Spinal cord (tissue), 10 donors: ENCODE measurements around the gene SH3GL3. TPM values are rescaled to one million over a fixed set of nuclear protein-coding genes. Genes with fewer than 3 reads are reported as not detected.

Experiments
- DNase-seq, 6 donors: peaks; one replicate each; pipeline versions ENCODE4 v3.0.0 to v3.0.0-alpha.2; 2013 to 2015; ENCODE audit warnings: low spot score in 6 of 6, low read depth in 4 of 6
- H3K27ac ChIP-seq: one replicate; pipeline ENCODE4 v1.5.1; 2013; ENCODE audit warnings: low read depth, low read length, control low read depth
- H3K27me3 ChIP-seq: one replicate; pipeline ENCODE4 v1.6.1; 2013; ENCODE audit warnings: low read length; ENCODE audit not compliant: control insufficient read depth, insufficient read depth
- H3K36me3 ChIP-seq: one replicate; pipeline ENCODE4 v1.6.1; 2013; ENCODE audit warnings: low read length; ENCODE audit not compliant: control insufficient read depth, insufficient read depth
- H3K4me1 ChIP-seq: one replicate; pipeline ENCODE4 v1.6.1; 2013; ENCODE audit warnings: low read length; ENCODE audit not compliant: control insufficient read depth, insufficient read depth
- H3K4me3 ChIP-seq: one replicate; pipeline ENCODE4 v1.5.1; 2013; ENCODE audit warnings: low read depth, low read length, control low read depth
- H3K9me3 ChIP-seq: one replicate; pipeline ENCODE4 v1.6.1; 2013; ENCODE audit warnings: low read length; ENCODE audit not compliant: control insufficient read depth, insufficient read depth
- WGBS: methylation state at CpG from one replicate; pipeline ENCODE4 v1.1.5; 2013; ENCODE audit warnings: missing lambda C conversion rate; ENCODE audit not compliant: insufficient coverage; 5-methylcytosine and 5-hydroxymethylcytosine counted together
- long read RNA-seq, 4 donors: transcript quantifications; one replicate each; lab custom pipeline, GENCODE V29; 2026
- polyA plus RNA-seq, 2 donors: library from polyadenylated mRNA; unstranded; fragments of 120-200 nt; gene quantifications; one replicate each; pipeline ENCODE4 v1.2.1, GENCODE V29; 2013; ENCODE audit not compliant: insufficient read length in 2 of 2
- total RNA-seq, 2 donors: library from RNA; depleted of rRNA in 1 of 2; stranded (reverse); fragments of 120-200 nt in 1 of 2; fragments of >200 nt in 1 of 2; gene quantifications; one replicate each; pipeline versions ENCODE4 v1.2.3 to v1.2.4, GENCODE V29; 2013 to 2014
- donor health status: healthy.

The SH3GL3 gene
- total RNA-seq = 100 to 1,000 TPM in 1 of 2 donors, 10 to 100 TPM in 1; 46.6 to 105 TPM
- polyA plus RNA-seq = 10 to 100 TPM; 84.8 to 94.1 TPM
- long read RNA-seq, donor 1, transcript SH3GL3-202 (9 exons, 1,806 nt) = major isoform, 21 of 79 reads
- long read RNA-seq, donor 1, transcript SH3GL3-205 (9 exons, 1,647 nt) = minor isoform, 9 of 79 reads
- long read RNA-seq, donor 1, partial matches to known transcripts = 48 of 79 reads
- long read RNA-seq, donor 1, other reads (novel, unspliced or antisense) = 0 of 79 reads
- long read RNA-seq, donor 2, partial matches to known transcripts = 0 of 3 reads
- long read RNA-seq, donor 2, other reads (novel, unspliced or antisense) = 0 of 3 reads
- long read RNA-seq, donor 3, transcript SH3GL3-202 (9 exons, 1,806 nt) = major isoform, 12 of 14 reads
- long read RNA-seq, donor 3, partial matches to known transcripts = 0 of 14 reads
- long read RNA-seq, donor 3, other reads (novel, unspliced or antisense) = 0 of 14 reads
- long read RNA-seq, donor 4, partial matches to known transcripts = 5 of 10 reads
- long read RNA-seq, donor 4, other reads (novel, unspliced or antisense) = 0 of 10 reads

GRCh38 chr15:83446904-83447709 lies at the start of gene SH3GL3:
TSS of gene SH3GL3 (plus strand) at chr15:83447341. CDS start at chr15:83447534, 193 bp downstream.
- Histone ChIP-seq H3K4me1 (peaks cover 28% of the 10 kb centered on the region), H3K27ac (peak within 1 kb of the TSS; percentile 69), H3K4me3 (peak within 1 kb of the TSS; percentile 68), H3K36me3 (no peaks in the 10 kb centered on the region), H3K9me3 (no peaks in the 10 kb centered on the region), H3K27me3 (peaks cover 9% of the 10 kb centered on the region)
- DNase-seq = peak; percentile 70 to 97 (median 76)
- WGBS = 0% methylated on average over 65 of the region's 68 CpGs

GRCh38 chr15:83398626-83399025 lies 48.5 kb upstream of the SH3GL3 start:
- 79% methylated on average over 4 of the region's 8 CpGs for WGBS
- Histone ChIP-seq H3K4me3 (no peak overlapping the region), H3K27ac (no peak overlapping the region), H3K4me1 (peaks cover 15% of the 10 kb centered on the region), H3K36me3 (no peaks in the 10 kb centered on the region), H3K27me3 (peaks cover 3% of the 10 kb centered on the region), H3K9me3 (no peaks in the 10 kb centered on the region)
- DNase-seq = no peak

GRCh38 chr15:83404121-83404520 lies 43.0 kb upstream of the SH3GL3 start:
- peak in 5 of 6 donors; percentile 9 to 72 (median 16) for DNase-seq
- Histone ChIP-seq H3K27ac (no peak overlapping the region), H3K36me3 (no peaks in the 10 kb centered on the region), H3K4me1 (peaks cover 9% of the 10 kb centered on the region), H3K27me3 (no peaks in the 10 kb centered on the region), H3K4me3 (no peak overlapping the region), H3K9me3 (no peaks in the 10 kb centered on the region)
- 0% methylated on average over 1 of the region's 3 CpGs for WGBS

GRCh38 chr15:83410532-83410931 lies 36.6 kb upstream of the SH3GL3 start:
- H3K9me3 ChIP-seq = no peaks in the 10 kb centered on the region

GRCh38 chr15:83413054-83413719 lies 34.0 kb upstream of the SH3GL3 start:
- WGBS = 83% methylated on average over 5 of the region's 7 CpGs
- Histone ChIP-seq H3K9me3 (no peaks in the 10 kb centered on the region), H3K27me3 (no peaks in the 10 kb centered on the region), H3K36me3 (no peaks in the 10 kb centered on the region), H3K27ac (no peak overlapping the region), H3K4me3 (no peak overlapping the region), H3K4me1 (no peaks in the 10 kb centered on the region)
- no peak for DNase-seq

More at GRCh38 chr15:83410532-83410931, 36.6 kb upstream of the SH3GL3 start:
- no peak for DNase-seq
- WGBS = no CpG with 5 or more reads among the region's 6 CpGs
- Histone ChIP-seq H3K4me1 (no peaks in the 10 kb centered on the region), H3K27me3 (no peaks in the 10 kb centered on the region), H3K36me3 (no peaks in the 10 kb centered on the region), H3K27ac (no peak overlapping the region), H3K4me3 (no peak overlapping the region)

GRCh38 chr15:83422081-83422480 lies 25.1 kb upstream of the SH3GL3 start:
- Histone ChIP-seq H3K27ac (no peak overlapping the region), H3K36me3 (no peaks in the 10 kb centered on the region), H3K27me3 (no peaks in the 10 kb centered on the region), H3K4me3 (no peak overlapping the region), H3K9me3 (no peaks in the 10 kb centered on the region), H3K4me1 (no peaks in the 10 kb centered on the region)
- DNase-seq = no peak
- no CpG with 5 or more reads among the region's 4 CpGs for WGBS

GRCh38 chr15:83422541-83422940 lies 24.6 kb upstream of the SH3GL3 start:
- no peak for DNase-seq
- no peak overlapping the region for H3K4me3 ChIP-seq
- no peaks in the 10 kb centered on the region for H3K27me3 ChIP-seq
- H3K27ac ChIP-seq = no peak overlapping the region
- H3K4me1 ChIP-seq = no peaks in the 10 kb centered on the region
- H3K9me3 ChIP-seq = no peaks in the 10 kb centered on the region
- no CpG with 5 or more reads among the region's 2 CpGs for WGBS
- H3K36me3 ChIP-seq = no peaks in the 10 kb centered on the region

- no peak overlapping the region for H3K4me3 ChIP-seq
- DNase-seq = no peak
- WGBS = 92% methylated on average over 4 of the region's 6 CpGs
Observed at GRCh38 chr15:83424101-83424500, 23.0 kb upstream of the SH3GL3 start.

GRCh38 chr15:83430441-83430840 lies 16.7 kb upstream of the SH3GL3 start:
- no peaks in the 10 kb centered on the region for H3K9me3 ChIP-seq
- no peak overlapping the region for H3K4me3 ChIP-seq
- H3K27ac ChIP-seq = no peak overlapping the region
- no CpG with 5 or more reads among the region's 3 CpGs for WGBS
- DNase-seq = no peak
- H3K36me3 ChIP-seq = no peaks in the 10 kb centered on the region
- H3K4me1 ChIP-seq = no peaks in the 10 kb centered on the region
- H3K27me3 ChIP-seq = no peaks in the 10 kb centered on the region

More at GRCh38 chr15:83424101-83424500, 23.0 kb upstream of the SH3GL3 start:
- Histone ChIP-seq H3K9me3 (no peaks in the 10 kb centered on the region), H3K36me3 (no peaks in the 10 kb centered on the region), H3K27ac (no peak overlapping the region), H3K4me1 (no peaks in the 10 kb centered on the region), H3K27me3 (no peaks in the 10 kb centered on the region)
